Measurements from ENCODE around the gene CCDC183.

DNA sequence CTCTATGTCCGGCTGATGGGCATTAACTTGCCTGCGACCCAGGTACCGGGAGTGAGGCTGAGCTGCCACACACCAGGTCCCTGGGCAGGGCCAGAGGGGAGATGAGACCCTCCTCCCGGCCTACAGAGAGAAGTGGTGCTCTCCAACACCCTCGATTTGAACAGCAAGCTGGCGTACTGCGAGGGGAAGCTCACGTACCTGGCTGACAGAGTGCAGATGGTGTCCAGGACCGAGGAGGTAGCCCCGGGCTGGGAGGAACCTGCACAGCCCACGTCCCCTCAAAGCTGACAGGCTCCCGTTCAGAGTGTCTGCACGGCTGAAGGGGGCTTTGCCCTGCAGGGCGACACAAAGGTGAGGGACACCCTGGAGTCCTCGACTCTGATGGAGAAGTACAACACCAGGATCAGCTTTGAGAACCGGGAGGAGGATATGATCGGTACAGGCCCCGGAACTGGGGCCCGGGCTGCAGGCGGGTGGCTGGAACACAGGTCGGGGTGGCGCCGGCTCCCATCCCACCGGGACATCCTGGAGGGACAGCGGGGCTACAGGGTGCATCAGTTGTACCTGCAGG lies 10.6 kb downstream of the CCDC183 start:
- TF ChIP-seq, protein P1, sequence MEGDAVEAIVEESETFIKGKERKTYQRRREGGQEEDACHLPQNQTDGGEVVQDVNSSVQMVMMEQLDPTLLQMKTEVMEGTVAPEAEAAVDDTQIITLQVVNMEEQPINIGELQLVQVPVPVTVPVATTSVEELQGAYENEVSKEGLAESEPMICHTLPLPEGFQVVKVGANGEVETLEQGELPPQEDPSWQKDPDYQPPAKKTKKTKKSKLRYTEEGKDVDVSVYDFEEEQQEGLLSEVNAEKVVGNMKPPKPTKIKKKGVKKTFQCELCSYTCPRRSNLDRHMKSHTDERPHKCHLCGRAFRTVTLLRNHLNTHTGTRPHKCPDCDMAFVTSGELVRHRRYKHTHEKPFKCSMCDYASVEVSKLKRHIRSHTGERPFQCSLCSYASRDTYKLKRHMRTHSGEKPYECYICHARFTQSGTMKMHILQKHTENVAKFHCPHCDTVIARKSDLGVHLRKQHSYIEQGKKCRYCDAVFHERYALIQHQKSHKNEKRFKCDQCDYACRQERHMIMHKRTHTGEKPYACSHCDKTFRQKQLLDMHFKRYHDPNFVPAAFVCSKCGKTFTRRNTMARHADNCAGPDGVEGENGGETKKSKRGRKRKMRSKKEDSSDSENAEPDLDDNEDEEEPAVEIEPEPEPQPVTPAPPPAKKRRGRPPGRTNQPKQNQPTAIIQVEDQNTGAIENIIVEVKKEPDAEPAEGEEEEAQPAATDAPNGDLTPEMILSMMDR (IDR thresholded peaks at IDR 0.05; ENCODE audit: insufficient read depth, low read depth, low read length): no peak
- TF ChIP-seq EZH2 (IDR thresholded peaks at IDR 0.05; ENCODE audit: insufficient read depth, low read length): no peak

All from astrocyte (in vitro differentiated cells and primary cell).